Activated CD4-positive, alpha-beta T cell treated with anti-CD3 and anti-CD28 coated beads, Interleukin-2, amount 50 U/mL, for 16 hours (primary cell): ENCODE data around the gene FOXA3.
A peak's percentile ranks its signal among the peaks of the same experiment; 100 is the strongest.
"Not testable (repeated sequence)": the region's sequence is repeated elsewhere in the genome, so short reads cannot be mapped to it uniquely, and the experiment has no call there.

Experiments used
- DNase-seq: peaks from one replicate; pipeline ENCODE4 v3.0.0-alpha.2; 2020

FOXA3 gene

GRCh38 chr19:45828945-45829344 is 35.2 kb upstream of the FOXA3 start:
- no peak for DNase-seq

- DNase-seq: no peak
These were observed 29.2 kb upstream of the FOXA3 start for GRCh38 chr19:45834970-45835369.

DNA sequence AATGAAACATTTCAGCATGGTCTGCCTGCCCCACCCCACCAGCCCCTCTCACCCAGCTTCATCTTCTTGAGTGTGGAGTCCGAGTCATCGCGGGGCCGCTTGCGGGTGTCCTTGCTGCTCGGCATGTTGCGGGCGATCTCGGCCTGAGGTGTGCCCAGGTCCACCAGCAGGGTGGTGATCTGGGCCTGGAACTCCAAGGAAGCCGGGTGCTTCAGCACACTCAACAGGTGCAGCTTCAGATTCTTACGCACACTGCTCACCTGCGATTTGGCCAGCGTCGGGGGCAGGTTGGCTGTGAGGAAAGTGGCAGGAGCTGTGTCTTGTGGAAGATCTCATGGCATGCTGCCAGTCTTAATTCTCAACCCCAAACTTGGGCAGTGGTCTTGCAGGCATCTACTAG is 21.9 kb upstream of the FOXA3 start:
- DNase-seq: no peak

GRCh38 chr19:45847663-45848062 is 16.5 kb upstream of the FOXA3 start:
- DNase-seq: no peak

DNA sequence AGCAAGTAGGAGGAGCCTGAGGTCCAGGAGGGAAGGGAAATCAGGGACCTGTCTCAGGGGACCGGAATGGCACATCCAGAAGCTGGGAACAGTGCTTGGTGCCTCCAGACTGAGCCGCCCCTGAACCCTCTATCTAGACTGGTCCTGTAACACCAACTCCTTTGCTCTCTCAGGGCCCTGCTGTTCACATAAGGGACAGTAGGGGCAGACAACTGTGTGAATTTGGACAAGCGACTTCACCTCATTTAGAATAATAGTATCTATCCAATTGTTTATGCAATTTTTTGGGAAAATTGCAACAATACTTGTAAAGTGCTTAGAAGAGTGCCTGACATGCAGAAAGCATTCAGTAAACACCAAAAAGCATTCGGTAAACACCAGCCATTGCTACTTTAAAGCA is 15.2 kb upstream of the FOXA3 start:
- peak; percentile 13 for DNase-seq

DNA sequence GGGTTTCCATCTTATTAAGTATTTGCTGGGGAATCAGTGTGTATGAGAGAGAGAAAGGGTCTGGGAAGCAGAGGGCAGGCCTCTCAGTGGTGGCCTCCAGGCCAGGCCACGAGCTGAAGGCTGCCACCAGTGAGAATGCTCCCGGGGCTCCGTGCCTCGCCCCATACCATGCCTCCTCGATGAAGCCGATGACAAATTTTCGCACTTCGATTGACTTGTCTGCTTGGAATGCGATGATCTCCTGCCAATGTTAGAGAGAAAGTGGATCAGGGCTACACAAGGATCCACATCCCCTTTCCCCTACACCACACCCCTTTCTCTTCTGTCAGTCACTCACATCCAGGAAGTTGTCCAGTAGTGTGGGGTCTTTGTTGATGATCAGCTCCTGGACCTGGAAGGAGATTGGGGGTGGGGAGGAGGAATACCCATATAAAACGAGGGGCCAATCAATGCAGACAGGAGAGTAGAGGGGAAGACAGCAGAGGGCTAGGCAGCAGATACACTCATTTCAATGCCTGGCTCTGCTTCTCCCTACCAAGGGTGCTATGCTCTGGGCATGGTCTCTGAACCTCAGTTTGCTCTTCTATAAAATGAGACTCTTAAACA is 11.9 kb upstream of the FOXA3 start:
- no peak for DNase-seq

GRCh38 chr19:45852983-45853382 is 11.1 kb upstream of the FOXA3 start:
- no peak for DNase-seq

GRCh38 chr19:45854167-45854778 is 9.9 kb upstream of the FOXA3 start:
- no peak for DNase-seq

DNA sequence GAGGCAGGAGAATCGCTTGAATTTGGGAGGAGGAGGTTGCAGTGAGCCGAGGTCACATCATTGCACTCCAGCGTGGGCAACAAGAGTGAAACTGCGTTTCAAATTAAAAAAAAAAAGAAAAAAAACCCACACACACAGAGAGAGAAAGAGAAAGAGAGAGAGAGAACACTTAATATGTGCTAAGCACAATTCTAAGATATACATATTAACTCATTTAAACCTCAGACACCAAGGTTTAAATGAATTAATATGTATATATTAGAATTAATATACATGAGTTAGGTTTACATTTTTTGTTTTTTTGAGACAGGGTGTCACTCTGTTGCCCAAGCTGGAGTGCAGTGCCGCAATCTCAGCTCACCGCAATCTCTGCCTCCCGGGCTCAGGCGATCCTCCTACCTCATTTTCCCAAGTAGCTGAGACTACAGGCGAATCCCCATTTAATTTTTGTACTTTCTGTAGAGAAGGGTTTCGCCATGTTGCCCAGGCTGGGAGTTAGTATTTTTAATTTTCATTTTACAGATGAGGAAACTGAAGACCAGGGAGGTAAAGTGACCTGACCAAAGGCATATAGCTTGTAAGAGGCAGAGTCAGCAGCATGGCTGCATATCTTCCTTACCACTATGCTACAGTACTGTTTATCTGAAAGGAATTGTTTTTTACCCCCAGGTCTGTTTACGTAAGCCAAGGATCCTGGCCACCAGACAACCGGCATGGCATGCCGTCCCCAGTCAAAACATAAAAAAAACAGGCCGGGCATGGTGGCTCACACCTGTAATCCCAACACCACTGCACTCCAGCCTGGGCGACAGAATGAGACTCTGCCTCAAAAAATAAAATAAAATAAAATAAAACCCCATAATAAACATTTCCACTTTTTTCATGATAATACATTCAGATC is 3.5 kb upstream of the FOXA3 start:
- no peak for DNase-seq

- no peak for DNase-seq
These were observed 1.9 kb upstream of the FOXA3 start for GRCh38 chr19:45862271-45862563.

DNA sequence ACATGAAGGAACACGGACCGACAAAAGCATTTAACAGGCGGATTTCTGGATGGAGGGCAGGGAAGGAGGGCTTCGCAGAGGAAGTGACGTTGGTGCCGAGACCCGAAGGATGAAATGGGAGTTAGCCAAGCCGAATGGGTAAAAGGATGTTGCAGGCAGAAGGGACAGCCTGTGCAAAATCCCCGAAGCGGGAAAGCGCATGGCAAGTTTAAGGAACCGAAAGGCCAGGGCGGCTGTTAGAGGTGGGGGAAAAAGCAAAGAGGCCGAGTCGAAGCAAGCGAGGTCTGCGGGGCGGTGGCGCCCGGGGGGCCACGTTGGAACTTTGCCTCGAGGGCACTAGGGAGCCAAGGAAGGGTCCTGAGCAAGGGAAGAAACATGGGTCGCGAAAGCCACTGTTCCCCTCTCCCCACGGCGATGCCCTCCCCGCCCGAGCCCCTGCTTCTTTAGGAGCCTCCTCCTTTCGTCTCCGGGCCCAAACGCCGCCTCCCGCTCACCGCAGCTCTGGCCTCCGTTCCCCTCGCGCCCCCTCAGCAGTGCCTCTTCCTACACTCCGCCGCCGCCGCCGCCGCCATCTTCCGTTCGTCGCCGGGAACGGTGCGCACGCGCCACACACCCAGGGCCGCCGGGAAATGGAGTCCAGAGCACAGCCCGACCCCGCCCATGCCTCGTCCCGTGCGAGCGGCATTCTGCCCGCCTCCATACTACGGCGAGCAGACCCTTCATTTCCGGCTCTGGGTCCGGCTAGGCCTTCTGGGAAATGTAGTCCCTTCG is 1.4 kb upstream of the FOXA3 start, which contains the start of gene SYMPK:
Gene SYMPK (minus strand): TSS at position 584 of the 771 bp plus-strand sequence. CDS start 8,652 bp downstream, outside the sequence.
- DNase-seq: peak; percentile 100

DNA sequence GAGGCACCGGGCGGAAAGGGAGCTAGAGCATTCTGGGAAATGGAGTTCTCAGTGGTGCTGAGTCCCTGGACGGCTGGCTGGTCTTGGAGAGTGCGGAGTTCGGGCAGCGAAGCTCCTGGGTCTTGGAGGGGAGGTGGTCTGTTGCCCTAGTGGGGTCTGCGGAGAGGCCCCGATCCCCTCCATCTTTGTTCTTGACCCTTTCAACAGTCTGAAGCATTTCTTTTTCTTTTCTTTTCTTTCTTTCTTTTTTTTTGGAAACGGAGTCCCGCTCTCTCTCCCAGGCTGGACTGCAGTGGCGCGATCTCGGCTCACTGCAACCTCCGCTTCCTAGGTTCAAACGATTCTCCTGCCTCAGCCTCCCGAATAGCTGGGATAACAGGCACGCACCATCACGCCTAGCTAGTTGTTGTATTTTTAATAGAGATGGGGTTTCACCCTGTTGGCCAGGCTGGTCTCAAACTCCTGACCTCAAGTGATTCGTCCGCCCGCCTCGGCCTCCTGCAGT is 739 bp upstream of the FOXA3 start:
- no peak for DNase-seq

DNA sequence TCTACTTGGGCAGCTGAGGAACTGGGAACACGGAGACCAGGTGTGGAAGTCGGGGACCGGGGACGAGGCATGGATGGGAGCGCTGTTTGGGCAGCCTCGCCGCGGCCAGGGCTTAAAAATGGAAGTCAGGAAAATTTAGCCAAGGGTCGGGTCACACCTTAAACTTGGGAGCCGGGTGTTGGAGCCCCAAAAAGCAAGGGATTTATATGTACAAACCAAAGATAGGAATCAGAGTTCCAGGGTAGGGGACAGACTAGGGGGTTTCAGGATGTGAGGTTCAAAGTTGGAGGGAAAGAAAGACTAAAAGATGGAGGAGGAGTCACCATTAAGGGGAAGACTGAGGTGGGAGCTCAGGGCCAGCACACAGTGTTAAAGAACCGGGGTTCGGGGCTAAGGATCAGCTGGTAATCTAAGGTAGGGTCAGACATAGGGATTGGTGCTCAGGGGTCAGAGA is 530 bp downstream of the FOXA3 start:
- no peak for DNase-seq

DNA sequence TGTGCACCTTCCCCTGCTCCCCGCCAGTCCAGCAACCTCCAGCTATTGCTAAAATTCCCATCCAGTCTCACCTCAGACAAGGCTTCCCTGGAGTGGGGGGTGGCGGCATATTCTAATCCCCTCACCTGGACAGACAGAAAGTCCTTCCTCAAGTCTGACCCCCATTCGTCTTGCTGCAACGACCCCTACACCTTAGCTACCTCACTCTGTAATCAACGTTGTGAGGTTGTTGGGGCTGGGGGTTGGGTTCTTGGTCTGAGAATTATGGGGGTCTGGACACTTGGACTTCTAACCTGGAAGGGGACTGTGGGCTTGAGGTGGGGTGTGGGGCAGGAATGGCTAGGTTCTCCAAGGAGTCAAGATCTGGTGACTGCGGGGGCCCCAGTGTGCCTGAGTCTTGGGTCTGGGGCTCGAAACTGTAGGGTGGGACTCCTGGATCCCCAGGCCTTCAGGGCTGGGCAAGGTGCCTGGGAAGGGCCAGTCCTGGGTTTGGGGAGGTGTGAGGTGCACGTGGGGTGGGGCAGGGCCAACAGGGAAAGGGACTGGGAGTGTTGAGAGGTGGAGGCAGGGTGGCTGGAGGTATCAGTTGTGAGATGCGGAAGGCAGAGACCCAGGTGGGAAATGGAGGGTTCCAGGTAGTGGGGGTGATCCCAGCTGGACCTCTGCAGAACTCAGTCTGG is 1.3 kb downstream of the FOXA3 start:
- DNase-seq: no peak

- no peak for DNase-seq
These were observed 2.5 kb downstream of the FOXA3 start for GRCh38 chr19:45866400-45867176.

GRCh38 chr19:45867241-45867640 is 3.1 kb downstream of the FOXA3 start:
- not testable (repeated sequence) for DNase-seq

- DNase-seq: no peak
These were observed 6.7 kb downstream of the FOXA3 start for GRCh38 chr19:45870798-45871197.

- no peak for DNase-seq
These were observed 8.2 kb downstream of the FOXA3 start for GRCh38 chr19:45872095-45872919.

DNA sequence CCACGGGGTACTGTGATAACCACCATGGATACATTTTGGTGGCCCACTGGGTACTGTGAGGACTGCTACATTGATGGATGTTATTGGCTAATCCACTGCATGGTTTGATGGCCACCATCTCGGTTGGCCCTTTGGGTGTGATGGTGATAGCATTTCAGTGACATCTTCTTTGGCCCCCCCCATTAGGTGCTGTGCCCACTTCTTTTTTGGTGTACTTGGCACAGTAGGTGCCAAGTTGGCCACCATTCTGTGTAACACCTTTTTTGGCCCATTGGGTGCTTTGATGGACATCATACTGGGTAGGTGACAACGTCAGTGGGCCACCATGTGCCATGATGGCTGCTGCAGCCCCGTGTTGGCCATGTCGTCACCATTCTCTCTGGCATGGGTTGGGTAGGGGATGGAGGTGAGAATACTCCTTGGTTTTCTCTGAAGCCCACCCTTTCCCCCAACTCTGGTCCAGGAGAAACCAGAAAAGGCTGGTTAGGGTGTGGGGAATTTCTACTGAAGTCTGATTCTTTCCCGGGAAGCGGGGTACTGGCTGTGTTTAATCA is 9.2 kb downstream of the FOXA3 start:
- DNase-seq: no peak

GRCh38 chr19:45874620-45874966 is 10.5 kb downstream of the FOXA3 start:
- DNase-seq: no peak

DNA sequence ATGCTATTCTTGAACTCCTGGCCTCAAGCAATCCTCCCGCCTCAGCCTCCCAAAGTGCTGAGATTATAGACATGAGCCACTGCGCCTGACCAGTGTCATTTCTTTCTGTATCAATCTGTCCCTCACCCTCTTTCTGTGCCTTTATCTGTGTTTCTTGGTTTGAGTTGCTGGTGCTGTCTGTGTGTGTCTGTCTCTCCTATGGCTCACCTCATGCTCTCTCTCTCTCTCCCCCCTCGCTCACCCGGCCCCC is 12.0 kb downstream of the FOXA3 start:
- peak; percentile 52 for DNase-seq
